Measurements from ENCODE around the gene CDKN2D.
"Not testable (repeated sequence)": the region's sequence is repeated elsewhere in the genome, so short reads cannot be mapped to it uniquely, and the experiment has no call there.

The CDKN2D gene

DNA sequence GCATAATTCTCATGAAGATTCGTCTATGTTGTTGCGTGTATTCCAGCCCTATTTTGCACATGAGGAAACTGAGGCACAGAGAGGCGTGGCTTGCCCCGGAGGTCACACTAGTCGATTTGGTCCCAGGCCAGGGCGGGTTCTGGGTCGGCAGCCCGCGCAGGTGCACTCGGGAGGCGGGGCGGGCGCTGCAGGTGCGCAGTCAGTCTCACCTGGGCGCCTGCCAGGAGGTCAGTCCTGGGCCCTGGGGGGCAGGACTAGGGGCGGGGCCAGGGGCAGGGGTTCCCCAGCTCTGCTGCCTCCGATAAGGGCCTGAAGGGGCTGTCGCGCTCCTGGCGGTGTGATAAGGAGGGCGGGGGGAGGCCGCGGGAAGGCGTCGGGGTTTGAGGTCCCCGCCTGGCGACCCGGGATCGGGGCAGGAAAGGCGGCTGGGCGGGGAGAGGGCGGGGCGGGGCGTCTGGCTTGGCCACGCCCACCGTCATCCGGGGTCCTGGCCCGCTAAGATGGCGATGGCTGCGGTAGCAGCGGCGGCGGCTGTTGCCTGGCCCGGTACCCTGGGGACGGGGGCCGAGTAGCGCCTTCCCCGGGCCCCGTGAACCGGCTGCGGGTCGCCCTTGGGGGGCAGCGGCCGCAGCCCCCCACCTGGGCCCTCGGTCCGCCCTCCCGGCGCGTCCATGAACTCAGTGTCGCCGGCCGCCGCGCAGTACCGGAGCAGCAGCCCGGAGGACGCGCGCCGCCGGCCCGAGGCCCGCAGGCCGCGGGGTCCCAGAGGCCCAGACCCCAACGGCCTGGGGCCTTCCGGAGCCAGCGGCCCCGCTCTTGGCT is 25.1 kb downstream of the CDKN2D start, which contains the start of gene ATG4D:
ATG4D (plus strand) TSS at position 485 of the 822 bp plus-strand sequence; CDS start at position 672, 187 bp downstream.
- H3K27ac ChIP-seq, result peak within 1 kb of the TSS; percentile 92 to 99 (median 96)
- H3K9ac ChIP-seq, result peak within 1 kb of the TSS; percentile 95 to 99 (median 99)
- peaks cover 0 to 34% (median 27%) of the 10 kb centered on the region in 11 experiments; a peak in 16 of 22 replicates for H4K20me1 ChIP-seq
- H3K4me2 ChIP-seq, result peak within 1 kb of the TSS; percentile 88 to 98 (median 96)
- H3K36me3 ChIP-seq, result peaks cover 16 to 33% (median 29%) of the 10 kb centered on the region in 11 experiments
- no peak for TF ChIP-seq Cebpa-rat (IDR thresholded peaks at IDR 0.05)
- H3K27me3 ChIP-seq, result no peaks in the 10 kb centered on the region
- peak within 1 kb of the TSS; percentile 82 to 100 (median 97) for H3K4me3 ChIP-seq
- no peaks in the 10 kb centered on the region for H3K9me3 ChIP-seq (replicated peaks in 1 of 11)
- H3K4me1 ChIP-seq, result peaks cover 13 to 54% (median 40%) of the 10 kb centered on the region in 10 experiments

DNA sequence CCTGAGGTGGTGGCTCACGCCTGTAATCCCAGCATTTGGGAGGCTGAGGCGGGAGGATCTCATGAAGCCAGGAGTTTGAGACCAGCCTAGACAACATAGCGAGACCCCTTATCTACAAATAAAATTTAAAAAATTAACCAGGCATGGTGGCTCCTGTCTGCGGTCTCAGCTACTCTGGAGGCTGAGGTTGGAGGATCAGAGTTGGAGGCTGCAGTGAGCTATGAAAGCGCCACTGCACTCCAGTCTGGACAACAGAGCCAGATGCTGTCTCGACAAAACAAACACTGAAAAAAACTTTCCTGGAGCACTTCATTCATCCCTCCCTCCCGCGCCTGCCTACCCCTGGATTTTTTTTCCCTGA is 25.7 kb downstream of the CDKN2D start:
- peaks cover 13 to 55% (median 41%) of the 10 kb centered on the region in 10 experiments for H3K4me1 ChIP-seq
- H3K27me3 ChIP-seq, result no peaks in the 10 kb centered on the region
- H3K27ac ChIP-seq, result peak overlapping the region in 6 of 11 experiments; percentile 49 to 99 (median 97); a peak in 8 of 22 replicates
- H3K36me3 ChIP-seq, result peaks cover 10 to 27% (median 23%) of the 10 kb centered on the region in 11 experiments
- H4K20me1 ChIP-seq, result peaks cover 0 to 33% (median 26%) of the 10 kb centered on the region in 11 experiments; a peak in 16 of 22 replicates
- peak overlapping the region; percentile 82 to 100 (median 97) for H3K4me3 ChIP-seq
- no peak for TF ChIP-seq Cebpa-rat (IDR thresholded peaks at IDR 0.05)
- H3K9ac ChIP-seq, result peak overlapping the region in 10 of 11 experiments; percentile 95 to 99 (median 99); a peak in 17 of 22 replicates
- no peaks in the 10 kb centered on the region for H3K9me3 ChIP-seq (replicated peaks in 1 of 11)
- peak overlapping the region; percentile 75 to 97 (median 89) for H3K4me2 ChIP-seq

DNA sequence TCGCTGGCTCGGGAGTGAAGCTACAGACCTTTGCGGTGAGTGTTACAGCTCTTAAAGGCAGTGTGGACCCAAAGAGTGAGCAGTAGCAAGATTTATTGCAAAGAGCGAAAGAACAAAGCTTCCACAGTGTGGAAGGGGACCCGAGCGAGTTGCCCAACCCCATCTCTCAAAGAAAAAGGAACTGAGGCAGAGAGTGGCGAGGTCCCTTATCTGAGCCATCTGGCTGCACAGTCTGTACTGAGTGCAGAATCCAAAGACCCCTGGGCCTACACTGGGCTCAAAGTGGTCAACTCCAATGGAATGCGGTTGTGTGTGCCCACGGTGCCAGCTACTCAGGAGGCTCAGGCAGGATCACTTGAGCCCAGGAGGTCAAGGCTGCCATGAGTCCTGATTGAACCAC is 29.8 kb downstream of the CDKN2D start:
- Histone ChIP-seq H3K4me2 (peak overlapping the region in 4 of 11 experiments; percentile 15 to 48 (median 34); a peak in 8 of 22 replicates), H3K4me1 (peaks cover 0 to 37% (median 27%) of the 10 kb centered on the region in 10 experiments; a peak in 18 of 20 replicates)
- H4K20me1 ChIP-seq; H3K9me3 ChIP-seq (replicated peaks in 1 of 11); H3K27ac ChIP-seq; H3K4me3 ChIP-seq; H3K36me3 ChIP-seq; H3K9ac ChIP-seq; H3K27me3 ChIP-seq: not testable (repeated sequence)

DNA sequence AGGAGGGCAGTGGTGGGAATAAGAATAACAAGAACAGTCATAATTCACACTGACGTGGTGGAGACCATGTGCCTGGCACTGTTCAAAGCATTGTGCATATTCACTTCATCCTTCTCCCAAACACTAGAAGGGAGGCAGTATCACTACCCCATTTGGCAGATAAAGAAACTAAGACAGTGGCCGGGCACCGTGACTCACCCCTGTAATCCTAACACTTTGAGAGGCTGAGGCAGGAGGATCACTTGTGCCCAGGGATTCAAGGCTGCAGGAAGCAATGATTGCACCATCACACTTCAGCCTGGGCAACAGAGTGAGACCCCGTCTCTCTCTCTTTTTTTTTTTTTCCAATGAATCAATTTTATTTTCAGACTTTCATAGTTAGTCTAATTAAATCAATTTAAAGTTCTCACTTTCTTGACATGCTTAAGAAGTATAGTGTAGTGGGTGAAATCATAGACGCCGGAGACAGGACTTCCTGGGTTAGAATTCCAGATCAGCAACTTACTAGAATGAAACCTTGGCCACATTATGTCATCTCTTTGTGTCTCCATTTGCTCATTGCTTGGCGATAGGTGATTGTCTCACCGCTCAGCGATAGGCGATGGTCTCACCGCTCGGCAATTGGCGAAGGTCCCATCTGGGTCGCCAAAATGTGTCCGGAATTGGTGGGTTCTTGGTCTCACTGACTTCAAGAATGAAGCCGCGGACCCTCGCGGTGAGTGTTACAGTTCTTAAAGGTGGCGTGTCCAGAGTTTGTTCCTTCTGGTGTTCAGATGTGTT is 30.4 kb downstream of the CDKN2D start:
- no peaks in the 10 kb centered on the region for H4K20me1 ChIP-seq
- H3K9ac ChIP-seq, result no peak overlapping the region
- no peaks in the 10 kb centered on the region for H3K36me3 ChIP-seq
- no peaks in the 10 kb centered on the region for H3K27me3 ChIP-seq
- H3K4me2 ChIP-seq, result peak overlapping the region in 2 of 11 experiments; percentile 16 to 48; a peak in 5 of 22 replicates
- no peaks in the 10 kb centered on the region for H3K9me3 ChIP-seq (replicated peaks in 1 of 11)
- H3K27ac ChIP-seq, result no peak overlapping the region
- peaks cover 0 to 36% (median 26%) of the 10 kb centered on the region in 10 experiments; a peak in 18 of 20 replicates for H3K4me1 ChIP-seq
- no peak overlapping the region for H3K4me3 ChIP-seq
- no peak for TF ChIP-seq Cebpa-rat (IDR thresholded peaks at IDR 0.05)

DNA sequence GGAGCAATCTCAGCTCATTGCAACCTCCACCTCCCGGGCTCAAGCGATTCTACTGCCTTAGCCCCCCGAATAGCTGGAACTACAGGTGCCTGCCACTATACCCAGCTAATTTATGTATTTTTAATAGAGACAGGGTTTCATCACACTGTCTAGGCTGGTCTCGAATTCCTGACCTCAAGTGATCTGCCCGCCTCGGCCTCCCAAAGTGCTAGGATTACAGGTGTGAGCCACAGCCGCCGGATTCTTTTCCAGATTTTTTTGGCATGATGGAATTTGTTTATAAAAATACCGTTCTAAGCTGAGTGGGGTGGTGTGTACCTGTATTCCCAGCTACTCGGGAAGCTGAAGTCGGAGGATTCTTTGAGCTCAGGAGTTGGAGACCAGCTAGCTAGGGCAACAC is 31.1 kb downstream of the CDKN2D start:
- H3K27ac ChIP-seq, result no peak overlapping the region
- no peak overlapping the region for H3K4me2 ChIP-seq
- TF ChIP-seq Cebpa-rat (IDR thresholded peaks at IDR 0.05), result no peak
- H3K9ac ChIP-seq, result no peak overlapping the region
- H3K4me3 ChIP-seq, result no peak overlapping the region
- no peaks in the 10 kb centered on the region for H3K36me3 ChIP-seq
- H4K20me1 ChIP-seq, result no peaks in the 10 kb centered on the region
- peaks cover 0 to 1% (median 0%) of the 10 kb centered on the region in 11 experiments; a peak in 4 of 22 replicates for H3K9me3 ChIP-seq (replicated peaks in 1 of 11)
- peaks cover 0 to 29% (median 19%) of the 10 kb centered on the region in 10 experiments; a peak in 17 of 20 replicates for H3K4me1 ChIP-seq
- H3K27me3 ChIP-seq, result no peaks in the 10 kb centered on the region

DNA sequence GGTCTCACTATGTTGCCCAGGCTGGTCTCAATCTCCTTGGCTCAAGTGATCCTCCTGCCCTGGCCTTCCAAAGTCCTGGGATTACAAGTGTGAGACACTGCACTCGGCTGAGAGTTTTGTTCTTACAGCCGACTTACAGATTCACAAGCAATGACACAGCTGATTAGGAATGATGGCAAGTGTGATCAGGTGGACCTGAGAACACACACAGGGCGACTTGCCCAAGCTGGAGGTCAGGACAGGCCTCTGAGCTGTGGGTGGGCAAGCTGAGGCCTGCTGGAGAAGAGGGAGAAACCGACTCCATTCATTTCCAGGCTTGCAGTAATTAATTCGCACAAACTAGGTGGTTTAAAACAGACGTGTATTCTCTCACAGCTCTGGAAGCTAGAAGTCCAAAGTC is 33.2 kb downstream of the CDKN2D start:
- Histone ChIP-seq H3K9ac (no peak overlapping the region), H4K20me1 (no peaks in the 10 kb centered on the region), H3K27ac (no peak overlapping the region), H3K36me3 (no peaks in the 10 kb centered on the region), H3K27me3 (no peaks in the 10 kb centered on the region), H3K4me2 (no peak overlapping the region), H3K4me3 (no peak overlapping the region), H3K4me1 (peaks cover 0 to 18% (median 11%) of the 10 kb centered on the region in 10 experiments; a peak in 12 of 20 replicates), H3K9me3 (replicated peaks in 1 of 11) (peaks cover 0 to 5% (median 0%) of the 10 kb centered on the region in 11 experiments; a peak in 4 of 22 replicates)
- no peak for TF ChIP-seq Cebpa-rat (IDR thresholded peaks at IDR 0.05)

DNA sequence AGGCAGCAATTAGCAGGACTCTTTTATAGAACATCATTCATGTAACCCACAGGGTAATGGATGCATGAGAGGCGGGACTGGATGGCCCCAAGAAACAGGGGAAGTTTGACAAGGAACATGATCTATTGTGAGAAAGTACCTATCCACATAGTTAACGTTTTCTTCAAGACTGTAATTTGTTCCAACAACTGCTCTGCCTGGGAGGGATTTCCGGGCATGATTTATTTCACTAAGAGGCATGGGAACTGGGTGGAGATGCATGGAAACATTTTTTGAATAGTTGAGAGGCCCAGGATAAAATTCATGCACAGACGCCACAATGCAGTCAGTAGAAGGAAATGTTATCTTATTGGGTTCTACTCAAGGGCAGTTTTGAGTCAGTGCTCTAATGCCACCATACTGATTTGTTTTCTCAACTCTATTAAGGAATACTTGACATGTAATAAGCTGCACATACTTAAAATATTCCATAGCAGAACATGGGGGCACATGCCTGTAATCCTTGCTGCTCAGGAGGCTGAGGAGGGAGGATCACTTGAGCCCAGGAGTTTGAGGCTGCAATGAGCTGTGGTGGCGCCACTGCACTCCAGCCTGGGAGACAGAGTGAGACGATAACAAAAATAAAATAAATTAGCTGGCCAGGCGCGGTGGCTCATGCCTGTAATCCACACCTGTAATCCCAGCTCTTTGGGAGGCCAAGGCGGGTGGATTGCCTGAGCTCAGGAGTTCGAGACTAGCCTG is 35.0 kb downstream of the CDKN2D start:
- Histone ChIP-seq H3K4me1 (peaks cover 0 to 16% (median 7%) of the 10 kb centered on the region in 10 experiments; a peak in 10 of 20 replicates), H3K9ac (no peak overlapping the region), H3K36me3 (no peaks in the 10 kb centered on the region), H3K4me3 (no peak overlapping the region), H3K27ac (no peak overlapping the region), H3K4me2 (no peak overlapping the region), H4K20me1 (no peaks in the 10 kb centered on the region), H3K9me3 (replicated peaks in 1 of 11) (peaks cover 0 to 5% (median 0%) of the 10 kb centered on the region in 11 experiments; a peak in 4 of 22 replicates), H3K27me3 (no peaks in the 10 kb centered on the region)
- no peak for TF ChIP-seq Cebpa-rat (IDR thresholded peaks at IDR 0.05)

DNA sequence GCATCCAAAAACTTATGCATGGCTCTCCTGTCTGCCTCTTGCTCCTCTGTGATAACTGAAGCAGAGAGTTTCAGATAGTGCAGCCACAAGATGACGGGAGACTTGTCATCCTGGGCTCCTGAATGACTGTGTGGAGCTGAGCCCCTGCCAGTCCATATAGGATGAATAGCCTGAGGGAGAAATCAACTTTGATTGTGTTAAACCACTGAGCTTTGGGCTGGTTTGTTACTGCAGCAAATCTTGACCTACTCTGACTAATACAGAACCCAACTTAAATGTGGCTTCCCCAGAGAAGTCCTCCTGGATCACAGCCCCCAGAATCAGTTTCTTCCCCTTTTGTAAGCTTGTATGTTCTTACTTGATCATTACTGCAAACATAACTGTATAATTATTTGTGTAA is 36.3 kb downstream of the CDKN2D start:
- Histone ChIP-seq H3K4me2 (no peak overlapping the region), H3K27me3 (no peaks in the 10 kb centered on the region), H3K4me1 (peaks cover 0 to 13% (median 0%) of the 10 kb centered on the region in 10 experiments; a peak in 2 of 20 replicates), H3K9me3 (replicated peaks in 1 of 11) (peaks cover 0 to 5% (median 0%) of the 10 kb centered on the region in 11 experiments; a peak in 4 of 22 replicates), H3K4me3 (no peak overlapping the region), H3K36me3 (no peaks in the 10 kb centered on the region), H3K27ac (no peak overlapping the region), H3K9ac (no peak overlapping the region), H4K20me1 (no peaks in the 10 kb centered on the region)
- no peak for TF ChIP-seq Cebpa-rat (IDR thresholded peaks at IDR 0.05)

DNA sequence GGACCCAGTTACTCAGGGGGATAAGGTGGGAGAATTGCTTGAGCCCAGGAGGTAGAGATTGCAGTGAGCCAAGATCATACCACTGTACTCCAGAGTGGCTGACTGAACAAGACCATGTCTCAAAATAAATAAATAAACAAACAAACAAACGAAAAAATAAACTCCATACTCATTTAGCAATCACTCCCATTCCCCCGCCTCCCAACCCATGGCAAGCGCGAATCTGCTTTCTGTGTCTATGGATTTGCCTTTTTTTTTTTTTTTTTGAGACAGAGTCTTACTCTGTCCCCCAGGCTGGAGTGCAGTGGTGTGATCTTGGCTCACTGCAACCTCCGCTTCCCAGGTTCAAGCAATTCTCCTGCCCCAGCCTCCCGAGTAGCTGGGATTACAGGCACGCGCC is 41.9 kb downstream of the CDKN2D start:
- H4K20me1 ChIP-seq; H3K9me3 ChIP-seq (replicated peaks in 1 of 11); H3K4me2 ChIP-seq; H3K27me3 ChIP-seq; H3K27ac ChIP-seq; H3K9ac ChIP-seq; H3K4me1 ChIP-seq; H3K36me3 ChIP-seq; H3K4me3 ChIP-seq: not testable (repeated sequence)
